K562 (cell line): ENCODE data around the gene GRK4. TPM values are rescaled to one million over a fixed set of nuclear protein-coding genes. Genes with fewer than 3 reads are reported as not detected.

ENCODE experiments used
- CUX1 ChIP-seq: fragments of 200-800 bp; sonication (Bioruptor generic); IDR thresholded peaks from 2 replicates; pipeline ENCODE4 v1.6.1; 2016; ENCODE audit warnings: missing genetic modification characterization, missing compliant biosample characterization
- MAFK ChIP-seq: IDR thresholded peaks from 2 replicates; pipeline ENCODE4 v1.6.1; 2011; ENCODE audit warnings: low read length, improper control_type of control experiment
- ZNF398 ChIP-seq: fragments of 250-450 bp; sonication (Bioruptor Pico); IDR thresholded peaks from 2 replicates; pipeline ENCODE4 v1.8.0; 2021; ENCODE audit warnings: moderate library complexity, mild to moderate bottlenecking, inconsistent platforms
- polyA plus RNA-seq, 8 experiments: library from polyadenylated mRNA; depleted of rRNA in 4 of 8; stranded (reverse) in 5 of 8; unstranded in 3 of 8; fragments of >200 nt; fragmentation: Nextera tagmentation in 2 of 8; fragmentation: Illumina TruSeq in 1 of 8; extraction: Ambion mirVana in 2 of 8; extraction: Trizol in 1 of 8; gene quantifications; 2 replicates each; pipeline versions ENCODE4 v1.2.1 to v1.2.3, GENCODE V29; 2011 to 2014; ENCODE audit warnings: inconsistent platforms in 1 of 8, missing spikeins in 1 of 8
- total RNA-seq, 7 experiments: library from RNA; depleted of rRNA in 6 of 7; stranded (reverse); fragments of >200 nt in 6 of 7; fragmentation: Illumina TruSeq in 2 of 7; extraction: Trizol in 2 of 7; gene quantifications; 2 replicates each; pipeline versions ENCODE4 v1.2.1 to v1.2.3, GENCODE V29; 2011 to 2021; ENCODE audit warnings: low replicate concordance in 1 of 7

Gene GRK4
- total and polyA plus RNA-seq, 9 of the 15 experiments (the other 6 are each of a cell fraction or from before 2014, with no cell fraction given), result 1.1 to 4.8 (median 2.6) TPM

- peak; percentile 56; the same call in 1 of the 2 replicates for TF ChIP-seq CUX1 (CRISPR knock-in tag)
- no peak for TF ChIP-seq ZNF398 (CRISPR knock-in tag)
- TF ChIP-seq MAFK, result peak; percentile 74
These were observed 1.4 kb downstream of the GRK4 start (continued) for GRCh38 chr4:2964706-2965258.
